ENCODE measurements around the gene RTBDN. TPM values are rescaled to one million over a fixed set of nuclear protein-coding genes. Genes with fewer than 3 reads are reported as not detected.

The RTBDN gene
- total RNA-seq, 2 experiments from 2014 or later: not detected

DNA sequence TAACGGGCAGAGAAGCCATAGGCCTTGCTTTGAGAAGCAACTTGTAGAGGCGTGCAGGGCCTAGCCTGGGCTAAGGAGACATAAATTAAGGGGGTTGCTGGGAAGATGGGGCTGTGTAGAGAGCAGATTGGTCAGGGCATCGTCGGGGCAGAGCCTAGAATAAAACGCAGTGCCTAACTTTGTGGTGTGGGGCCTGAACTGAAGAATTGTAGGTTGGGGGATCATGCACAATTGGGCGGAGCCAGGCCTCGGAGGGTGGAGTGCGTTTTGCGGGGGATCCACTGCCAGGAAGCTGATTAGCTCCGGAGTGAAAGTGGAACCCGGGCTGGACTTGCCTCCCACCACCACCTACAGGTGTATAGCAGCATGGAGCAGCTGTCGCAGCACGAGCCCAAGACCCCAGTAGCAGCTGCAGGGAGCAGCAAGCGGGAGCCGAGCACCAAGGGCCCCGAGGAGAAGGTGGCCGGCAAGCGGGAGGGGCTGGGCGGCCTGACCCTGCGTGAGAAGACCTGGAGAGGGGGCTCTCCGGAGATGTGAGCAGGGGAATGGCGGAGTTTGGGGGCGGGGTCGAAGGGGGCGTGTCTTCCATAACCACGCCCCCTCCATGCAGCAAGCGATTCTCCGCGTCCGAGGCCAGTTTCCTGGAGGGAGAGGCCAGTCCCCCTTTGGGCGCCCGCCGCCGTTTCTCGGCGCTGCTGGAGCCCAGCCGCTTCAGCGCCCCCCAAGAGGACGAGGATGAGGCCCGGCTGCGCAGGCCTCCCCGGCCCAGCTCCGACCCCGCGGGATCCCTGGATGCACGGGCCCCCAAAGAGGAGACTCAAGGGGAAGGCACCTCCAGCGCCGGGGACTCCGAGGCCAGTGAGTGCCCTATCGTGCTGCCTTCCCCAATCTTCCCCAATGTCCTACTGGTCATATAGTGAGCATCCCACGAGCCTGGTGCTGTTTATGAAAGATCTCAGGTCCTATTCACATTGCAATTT lies 33.0 kb upstream of the RTBDN start:
- DNase-seq (peak; percentile 80), ATAC-seq (peak; percentile 81)
- Mint-ChIP-seq H3K27ac (peak overlapping the region; percentile 5), H3K27me3 (ENCODE audit: low read depth) (no peaks in the 10 kb centered on the region), H3K36me3 (ENCODE audit: low read depth) (peaks cover 6% of the 10 kb centered on the region), H3K4me3 (peak overlapping the region; percentile 64), H3K9me3 (ENCODE audit: insufficient read depth) (no peaks in the 10 kb centered on the region), H3K4me1 (ENCODE audit: low read depth) (peaks cover 18% of the 10 kb centered on the region)
- CTCF ChIA-PET: interaction anchor here (1.0 kb wide), 1 partner anchor 20 kb away, joined by 4 read pairs; no protein-coding TSS in a partner anchor
- POLR2A ChIA-PET: no interaction called here

DNA sequence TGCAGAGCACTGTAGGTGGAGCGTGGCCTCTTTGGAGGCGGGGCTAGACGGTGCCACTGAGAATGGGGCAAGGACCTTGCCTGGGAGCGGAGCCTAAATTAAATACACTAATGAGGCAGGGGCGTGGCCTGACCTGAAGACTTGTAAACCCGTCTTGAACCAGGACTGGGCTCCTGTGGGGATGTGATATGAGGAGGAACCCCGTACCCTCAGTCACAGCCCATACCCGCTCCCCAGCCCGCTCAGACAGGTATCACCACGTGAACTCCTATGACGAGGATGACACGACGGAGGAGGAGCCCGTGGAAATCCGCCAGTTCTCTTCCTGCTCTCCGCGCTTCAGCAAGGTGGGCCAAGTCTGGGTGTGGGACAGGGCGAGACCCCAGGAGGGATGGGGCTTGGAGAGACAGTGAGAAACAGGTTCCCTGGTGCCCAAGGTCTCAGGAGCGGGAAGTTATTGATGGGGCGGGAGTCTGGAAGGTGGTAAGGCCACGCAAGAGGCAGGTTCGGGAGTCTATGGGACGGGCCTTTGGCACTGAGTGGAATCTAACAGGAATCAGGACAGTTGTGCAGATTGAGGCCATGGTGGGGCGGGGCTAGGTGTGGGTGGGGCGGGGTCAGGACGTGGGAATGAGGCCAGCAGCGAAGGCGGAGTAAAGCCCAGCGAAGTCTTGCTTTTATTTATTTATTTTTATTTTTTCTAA lies 32.2 kb upstream of the RTBDN start:
- CTCF ChIA-PET: no interaction called here
- no peaks in the 10 kb centered on the region for H3K9me3 Mint-ChIP-seq (ENCODE audit: insufficient read depth)
- POLR2A ChIA-PET: no interaction called here
- H3K36me3 Mint-ChIP-seq (ENCODE audit: low read depth): no peaks in the 10 kb centered on the region
- H3K4me1 Mint-ChIP-seq (ENCODE audit: low read depth): peaks cover 18% of the 10 kb centered on the region
- no peak for ATAC-seq
- no peak for DNase-seq
- no peaks in the 10 kb centered on the region for H3K27me3 Mint-ChIP-seq (ENCODE audit: low read depth)
- H3K4me3 Mint-ChIP-seq: no peak overlapping the region
- no peak overlapping the region for H3K27ac Mint-ChIP-seq

DNA sequence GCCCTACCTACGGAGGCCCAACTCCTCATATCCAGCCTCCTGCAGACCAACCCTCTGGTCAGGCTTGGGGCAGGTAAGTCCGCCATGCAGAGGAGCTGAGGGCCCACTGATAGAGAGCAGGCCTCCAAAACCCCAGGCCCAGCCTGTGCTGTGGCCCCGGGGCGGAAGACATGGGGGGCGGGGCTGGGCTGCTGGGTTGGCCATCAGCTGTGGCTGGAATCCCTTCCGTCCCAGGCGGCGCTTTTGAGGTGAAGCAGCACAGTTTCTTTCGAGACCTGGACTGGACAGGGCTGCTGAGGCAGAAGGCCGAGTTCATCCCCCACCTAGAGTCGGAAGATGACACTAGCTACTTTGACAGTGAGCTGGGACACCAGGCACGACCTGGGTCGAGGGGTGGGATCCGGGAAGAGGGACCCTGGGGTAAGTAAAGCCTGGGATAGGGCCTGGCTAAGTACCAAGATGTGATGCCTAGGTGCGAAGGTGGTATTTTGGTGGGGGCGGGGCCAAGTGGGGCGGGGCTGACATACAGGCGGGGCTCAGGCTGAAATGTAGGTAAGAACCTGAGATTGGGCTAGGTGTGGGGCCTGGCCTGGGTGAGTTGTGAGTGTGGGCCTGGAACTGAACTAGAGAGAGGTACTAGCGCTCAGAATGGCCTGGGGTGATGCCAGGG lies 31.5 kb upstream of the RTBDN start:
- CTCF ChIA-PET: interaction anchor here (2.0 kb wide), 1 partner anchor 100 kb away, joined by 9 read pairs; no protein-coding TSS in a partner anchor
- H3K4me3 Mint-ChIP-seq: no peak overlapping the region
- H3K27ac Mint-ChIP-seq: no peak overlapping the region
- H3K36me3 Mint-ChIP-seq (ENCODE audit: low read depth): no peaks in the 10 kb centered on the region
- H3K27me3 Mint-ChIP-seq (ENCODE audit: low read depth): no peaks in the 10 kb centered on the region
- DNase-seq: no peak
- peaks cover 18% of the 10 kb centered on the region for H3K4me1 Mint-ChIP-seq (ENCODE audit: low read depth)
- H3K9me3 Mint-ChIP-seq (ENCODE audit: insufficient read depth): no peaks in the 10 kb centered on the region
- ATAC-seq: no peak
- POLR2A ChIA-PET: no interaction called here

GRCh38 chr19:12864721-12865715 lies 30.6 kb upstream of the RTBDN start:
- no peaks in the 10 kb centered on the region for H3K9me3 Mint-ChIP-seq (ENCODE audit: insufficient read depth)
- H3K36me3 Mint-ChIP-seq (ENCODE audit: low read depth): no peaks in the 10 kb centered on the region
- H3K27ac Mint-ChIP-seq: no peak overlapping the region
- POLR2A ChIA-PET: no interaction called here
- CTCF ChIA-PET: interaction anchor here (0.8 to 2.0 kb wide), 4 partner anchors 17 to 100 kb away, joined by 4 to 9 read pairs (median 6); no protein-coding TSS in a partner anchor
- H3K4me1 Mint-ChIP-seq (ENCODE audit: low read depth): peaks cover 18% of the 10 kb centered on the region
- no peaks in the 10 kb centered on the region for H3K27me3 Mint-ChIP-seq (ENCODE audit: low read depth)
- no peak for ATAC-seq
- DNase-seq: no peak
- no peak overlapping the region for H3K4me3 Mint-ChIP-seq

- ChIA-PET POLR2A (no interaction called here), CTCF (interaction anchor here (0.8 to 2.0 kb wide), 6 partner anchors 16 to 107 kb away, joined by 4 to 9 read pairs (median 6); no protein-coding TSS in a partner anchor)
- Mint-ChIP-seq H3K4me1 (ENCODE audit: low read depth) (peaks cover 18% of the 10 kb centered on the region), H3K27ac (no peak overlapping the region), H3K9me3 (ENCODE audit: insufficient read depth) (no peaks in the 10 kb centered on the region), H3K4me3 (no peak overlapping the region), H3K36me3 (ENCODE audit: low read depth) (no peaks in the 10 kb centered on the region), H3K27me3 (ENCODE audit: low read depth) (no peaks in the 10 kb centered on the region)
- DNase-seq (no peak), ATAC-seq (no peak)
Observed at GRCh38 chr19:12864143-12864542, 29.8 kb upstream of the RTBDN start.

GRCh38 chr19:12859546-12859945 lies 25.2 kb upstream of the RTBDN start:
- no peak overlapping the region for H3K4me3 Mint-ChIP-seq
- no peaks in the 10 kb centered on the region for H3K9me3 Mint-ChIP-seq (ENCODE audit: insufficient read depth)
- no peaks in the 10 kb centered on the region for H3K4me1 Mint-ChIP-seq (ENCODE audit: low read depth)
- ATAC-seq: no peak
- POLR2A ChIA-PET: no interaction called here
- no peak overlapping the region for H3K27ac Mint-ChIP-seq
- H3K36me3 Mint-ChIP-seq (ENCODE audit: low read depth): no peaks in the 10 kb centered on the region
- peaks cover 3% of the 10 kb centered on the region for H3K27me3 Mint-ChIP-seq (ENCODE audit: low read depth)
- no peak for DNase-seq
- CTCF ChIA-PET: no interaction called here

GRCh38 chr19:12858041-12858928 lies 23.9 kb upstream of the RTBDN start:
- peaks cover 3% of the 10 kb centered on the region for H3K27me3 Mint-ChIP-seq (ENCODE audit: low read depth)
- CTCF ChIA-PET: interaction anchor here (1.3 kb wide), 1 partner anchor 10 kb away, joined by 6 read pairs; no protein-coding TSS in a partner anchor
- no peak overlapping the region for H3K4me3 Mint-ChIP-seq
- POLR2A ChIA-PET: no interaction called here
- H3K9me3 Mint-ChIP-seq (ENCODE audit: insufficient read depth): no peaks in the 10 kb centered on the region
- no peaks in the 10 kb centered on the region for H3K36me3 Mint-ChIP-seq (ENCODE audit: low read depth)
- no peak overlapping the region for H3K27ac Mint-ChIP-seq
- H3K4me1 Mint-ChIP-seq (ENCODE audit: low read depth): no peaks in the 10 kb centered on the region
- no peak for ATAC-seq
- DNase-seq: no peak

GRCh38 chr19:12856653-12857052 lies 22.3 kb upstream of the RTBDN start:
- ChIA-PET CTCF (no interaction called here), POLR2A (no interaction called here)
- H3K4me3 Mint-ChIP-seq: no peak overlapping the region

DNA sequence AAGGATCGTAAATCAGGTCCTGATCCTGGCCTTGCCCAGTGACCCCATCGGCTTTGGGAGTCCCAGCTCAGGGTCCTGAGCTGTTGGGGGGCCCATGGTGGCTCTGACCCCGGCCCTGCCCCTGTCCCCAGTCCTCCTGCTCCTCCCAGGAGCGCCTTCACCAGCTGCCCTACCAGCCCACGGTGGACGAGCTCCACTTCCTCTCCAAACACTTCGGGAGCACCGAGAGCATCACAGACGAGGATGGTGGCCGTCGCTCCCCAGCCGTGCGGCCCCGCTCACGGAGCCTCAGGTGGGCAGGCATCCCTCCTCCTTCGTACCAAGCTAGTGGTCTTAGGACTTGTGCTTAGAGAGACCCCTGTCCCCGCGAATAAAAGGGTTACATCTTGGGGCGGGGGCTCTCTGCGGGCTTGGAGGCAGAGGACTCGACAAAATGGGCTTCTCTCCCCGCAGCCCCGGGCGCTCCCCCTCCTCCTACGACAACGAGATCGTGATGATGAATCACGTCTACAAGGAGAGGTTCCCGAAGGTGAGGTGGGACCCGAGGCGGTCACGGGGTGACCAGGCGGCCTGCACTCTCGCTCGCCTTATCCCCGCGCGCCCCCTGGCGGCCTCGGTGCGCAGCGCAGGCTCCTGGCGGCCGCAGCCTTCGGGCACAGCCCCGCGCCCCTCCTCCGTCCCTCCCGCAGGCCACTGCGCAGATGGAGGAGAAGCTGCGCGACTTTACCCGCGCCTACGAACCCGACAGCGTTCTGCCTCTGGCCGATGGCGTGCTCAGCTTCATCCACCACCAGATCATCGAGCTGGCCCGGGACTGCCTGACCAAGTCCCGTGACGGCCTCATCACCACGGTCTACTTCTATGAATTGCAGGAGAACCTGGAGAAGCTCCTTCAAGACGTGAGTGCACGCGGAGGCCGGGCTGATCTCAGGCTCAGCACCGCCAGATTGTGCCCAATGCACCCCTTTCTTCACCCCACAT lies 13.1 kb upstream of the RTBDN start:
- H3K4me3 Mint-ChIP-seq: peak overlapping the region; percentile 34
- H3K36me3 Mint-ChIP-seq (ENCODE audit: low read depth): no peaks in the 10 kb centered on the region
- ChIA-PET CTCF (interaction anchor here (0.5 to 7.3 kb wide), 59 partner anchors 10 to 283 kb away, joined by 3 to 75 read pairs (median 4); partner anchors contain the start of genes DNASE2, FBXW9, GCDH and GET3), POLR2A (interaction anchor here (0.5 to 0.7 kb wide), 4 partner anchors 29 to 1642 kb away, joined by 3 to 5 read pairs (median 3); no protein-coding TSS in a partner anchor)
- peaks cover 8% of the 10 kb centered on the region for H3K4me1 Mint-ChIP-seq (ENCODE audit: low read depth)
- H3K9me3 Mint-ChIP-seq (ENCODE audit: insufficient read depth): no peaks in the 10 kb centered on the region
- no peak overlapping the region for H3K27ac Mint-ChIP-seq
- DNase-seq (peak; percentile 86), ATAC-seq (peak; percentile 98)
- H3K27me3 Mint-ChIP-seq (ENCODE audit: low read depth): peaks cover 19% of the 10 kb centered on the region

More at GRCh38 chr19:12856653-12857052, 22.3 kb upstream of the RTBDN start:
- Mint-ChIP-seq H3K27ac (no peak overlapping the region), H3K4me1 (ENCODE audit: low read depth) (no peaks in the 10 kb centered on the region), H3K36me3 (ENCODE audit: low read depth) (no peaks in the 10 kb centered on the region), H3K27me3 (ENCODE audit: low read depth) (peaks cover 3% of the 10 kb centered on the region), H3K9me3 (ENCODE audit: insufficient read depth) (no peaks in the 10 kb centered on the region)
- DNase-seq: no peak
- no peak for ATAC-seq
